GM15510 (cell line): ENCODE measurements around the gene OR51F2.

Source experiments
- POLR2A ChIP-seq: IDR thresholded peaks from 3 replicates; pipeline ENCODE4 v1.6.1; 2011; ENCODE audit warnings: borderline replicate concordance; ENCODE audit not compliant: insufficient read length; ENCODE audit errors: extremely low read depth

OR51F2 gene

GRCh38 chr11:4862447-4863236, 41.5 kb downstream of the OR51F2 start:
- no peak for TF ChIP-seq POLR2A

- no peak for TF ChIP-seq POLR2A
Measured at GRCh38 chr11:4863876-4864275, 42.8 kb downstream of the OR51F2 start.

GRCh38 chr11:4865855-4866254, 44.7 kb downstream of the OR51F2 start:
- no peak for TF ChIP-seq POLR2A
